Colonic mucosa (tissue), 4 donors: ENCODE measurements around the gene MCRS1. TPM values are rescaled to one million over a fixed set of nuclear protein-coding genes. Genes with fewer than 3 reads are reported as not detected.
"Not testable (repeated sequence)": the region's sequence is repeated elsewhere in the genome, so short reads cannot be mapped to it uniquely, and the experiment has no call there.

Experiments
- DNase-seq: peaks from one replicate; pipeline ENCODE4 v3.0.0-alpha.2; 2020
- H3K27ac ChIP-seq: fragments of 200-600 bp; one replicate; pipeline ENCODE4 v1.8.0; 2021
- H3K27me3 ChIP-seq: fragments of 200-600 bp; one replicate; pipeline ENCODE4 v1.8.0; 2021
- H3K36me3 ChIP-seq: fragments of 200-600 bp; one replicate; pipeline ENCODE4 v1.8.0; 2021
- H3K4me1 ChIP-seq: fragments of 200-600 bp; one replicate; pipeline ENCODE4 v1.8.0; 2021; ENCODE audit warnings: mild to moderate bottlenecking
- H3K4me3 ChIP-seq: fragments of 200-600 bp; one replicate; pipeline ENCODE4 v1.8.0; 2021
- H3K9ac ChIP-seq, 2 donors: one replicate each; pipeline ENCODE4 v1.7.0; 2013; ENCODE audit warnings: control low read depth in 2 of 2, low read depth in 2 of 2, low read length in 2 of 2
- H3K9me3 ChIP-seq: fragments of 200-600 bp; one replicate; pipeline ENCODE4 v1.8.0; 2021
- intact Hi-C: fragments of 100-400 bp; cut with DNase I; formaldehyde crosslinking; loops from one replicate; pipeline ENCODE4 v1.14.1; 2022
- total RNA-seq, 2 donors: library from RNA; stranded (reverse); fragmentation: NEBNext Ultra II Directional in 1 of 2; extraction: Animal tissue kit (Norgen Biotek cat#: 25700) in 1 of 2; gene quantifications; one replicate each; pipeline ENCODE4 v1.2.1, GENCODE V29; 2021
- TF ChIP-seq, protein P1 (sequence below): fragments of 200-600 bp; IDR thresholded peaks from one replicate; pipeline ENCODE4 v1.8.0; 2022; ENCODE audit warnings: antibody characterized with exemption, mild to moderate bottlenecking
- donor health status: healthy.
- donor health status: DM: no; HTN: no; CAD: no.
- donor health status: DM: no; HTN: no; CAD: no.

Gene MCRS1, protein sequence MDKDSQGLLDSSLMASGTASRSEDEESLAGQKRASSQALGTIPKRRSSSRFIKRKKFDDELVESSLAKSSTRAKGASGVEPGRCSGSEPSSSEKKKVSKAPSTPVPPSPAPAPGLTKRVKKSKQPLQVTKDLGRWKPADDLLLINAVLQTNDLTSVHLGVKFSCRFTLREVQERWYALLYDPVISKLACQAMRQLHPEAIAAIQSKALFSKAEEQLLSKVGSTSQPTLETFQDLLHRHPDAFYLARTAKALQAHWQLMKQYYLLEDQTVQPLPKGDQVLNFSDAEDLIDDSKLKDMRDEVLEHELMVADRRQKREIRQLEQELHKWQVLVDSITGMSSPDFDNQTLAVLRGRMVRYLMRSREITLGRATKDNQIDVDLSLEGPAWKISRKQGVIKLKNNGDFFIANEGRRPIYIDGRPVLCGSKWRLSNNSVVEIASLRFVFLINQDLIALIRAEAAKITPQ
- 10 to 100 TPM; 53.8 to 78.7 TPM for total RNA-seq

DNA sequence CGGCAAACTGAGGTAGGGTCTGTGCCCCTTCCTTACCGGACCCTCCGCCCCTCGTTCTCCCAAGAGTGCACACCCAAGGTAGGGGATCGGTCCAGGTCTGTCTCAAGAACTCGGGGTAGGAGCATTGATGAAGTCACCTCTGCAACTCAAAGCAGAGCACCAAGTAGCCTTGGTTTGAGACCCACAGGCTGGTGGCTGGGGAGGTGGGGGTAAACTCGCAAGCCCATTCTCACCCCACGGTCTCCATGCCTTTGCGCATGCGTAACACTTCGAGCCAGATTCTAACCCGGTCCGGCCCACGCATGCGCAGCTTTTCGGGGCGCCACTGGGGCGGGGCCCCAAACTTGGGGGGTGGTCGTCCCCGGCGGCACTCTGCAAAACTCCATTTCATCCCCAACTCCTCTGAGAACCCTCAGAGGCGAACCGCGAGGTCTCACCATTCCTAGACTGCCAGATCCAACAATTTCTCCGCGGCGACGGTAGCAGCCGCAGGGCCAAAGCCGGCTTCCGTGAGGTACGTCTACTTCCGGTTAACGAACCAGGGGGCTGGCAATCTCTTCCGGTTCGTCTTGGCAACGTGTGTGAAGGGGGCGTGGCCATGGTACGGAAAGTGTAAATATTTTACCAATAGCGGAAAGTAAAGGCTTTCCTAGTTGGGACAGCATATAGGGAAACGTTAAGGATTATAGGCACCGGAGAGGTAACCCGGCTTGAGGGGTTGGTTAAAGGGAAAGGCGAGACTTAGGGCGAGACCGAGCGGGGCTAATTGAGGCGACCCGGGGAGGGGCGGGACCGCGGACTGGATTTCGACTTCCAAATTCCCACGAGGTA is at the start of gene MCRS1:
TSS of gene MCRS1 (minus strand) at position 532 of the 831 bp plus-strand sequence. CDS start 1,411 bp downstream, outside the sequence.
- Histone ChIP-seq H3K9me3 (no peaks in the 10 kb centered on the region), H3K27me3 (no peaks in the 10 kb centered on the region), H3K4me3 (peak within 1 kb of the TSS; percentile 60), H3K36me3 (peaks cover 10% of the 10 kb centered on the region), H3K4me1 (peaks cover 10% of the 10 kb centered on the region), H3K9ac (peak within 1 kb of the TSS; percentile 84 to 89), H3K27ac (peak within 1 kb of the TSS; percentile 89)
- TF ChIP-seq, protein P1, sequence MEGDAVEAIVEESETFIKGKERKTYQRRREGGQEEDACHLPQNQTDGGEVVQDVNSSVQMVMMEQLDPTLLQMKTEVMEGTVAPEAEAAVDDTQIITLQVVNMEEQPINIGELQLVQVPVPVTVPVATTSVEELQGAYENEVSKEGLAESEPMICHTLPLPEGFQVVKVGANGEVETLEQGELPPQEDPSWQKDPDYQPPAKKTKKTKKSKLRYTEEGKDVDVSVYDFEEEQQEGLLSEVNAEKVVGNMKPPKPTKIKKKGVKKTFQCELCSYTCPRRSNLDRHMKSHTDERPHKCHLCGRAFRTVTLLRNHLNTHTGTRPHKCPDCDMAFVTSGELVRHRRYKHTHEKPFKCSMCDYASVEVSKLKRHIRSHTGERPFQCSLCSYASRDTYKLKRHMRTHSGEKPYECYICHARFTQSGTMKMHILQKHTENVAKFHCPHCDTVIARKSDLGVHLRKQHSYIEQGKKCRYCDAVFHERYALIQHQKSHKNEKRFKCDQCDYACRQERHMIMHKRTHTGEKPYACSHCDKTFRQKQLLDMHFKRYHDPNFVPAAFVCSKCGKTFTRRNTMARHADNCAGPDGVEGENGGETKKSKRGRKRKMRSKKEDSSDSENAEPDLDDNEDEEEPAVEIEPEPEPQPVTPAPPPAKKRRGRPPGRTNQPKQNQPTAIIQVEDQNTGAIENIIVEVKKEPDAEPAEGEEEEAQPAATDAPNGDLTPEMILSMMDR: no peak
- intact Hi-C loops: no loop called here
- DNase-seq: peak; percentile 94

DNA sequence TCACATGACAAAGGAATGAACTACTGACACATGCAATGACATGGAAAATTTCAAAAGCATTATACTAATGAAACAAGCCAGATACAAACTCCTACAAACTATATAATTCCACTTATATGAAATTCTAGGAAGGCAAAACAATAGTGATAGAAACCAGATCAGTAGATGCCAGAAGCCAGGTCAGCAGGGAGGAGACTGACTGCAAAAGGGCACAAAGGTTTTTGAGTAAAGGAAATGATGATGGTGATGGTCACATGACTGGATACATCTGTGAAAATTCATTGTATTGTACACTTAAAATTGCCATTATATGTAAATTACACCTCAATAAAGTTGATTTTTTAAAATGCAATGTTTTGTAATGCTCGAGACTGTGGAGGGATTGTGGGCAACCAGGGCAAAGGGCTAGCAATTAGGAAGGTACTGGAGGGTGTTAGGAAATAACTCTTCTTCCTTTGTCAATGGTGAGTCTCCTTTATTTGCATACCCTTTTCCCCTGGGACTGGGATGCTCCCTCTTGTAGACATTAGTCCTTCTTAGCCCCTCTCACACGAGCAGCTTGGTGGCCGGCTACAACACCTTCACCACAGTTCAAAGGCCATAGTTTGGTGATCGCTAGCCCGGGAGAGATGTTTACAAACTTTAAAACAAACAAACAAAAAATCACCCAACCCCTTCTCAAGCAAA is 48.7 kb upstream of the MCRS1 start:
- no peak overlapping the region for H3K27ac ChIP-seq
- intact Hi-C loops: no loop called here
- no peak overlapping the region for H3K4me3 ChIP-seq
- TF ChIP-seq, protein P1: no peak
- no peak overlapping the region for H3K9ac ChIP-seq
- H3K9me3 ChIP-seq: no peaks in the 10 kb centered on the region
- no peaks in the 10 kb centered on the region for H3K36me3 ChIP-seq
- H3K27me3 ChIP-seq: no peaks in the 10 kb centered on the region
- DNase-seq: no peak
- H3K4me1 ChIP-seq: peaks cover 2% of the 10 kb centered on the region

DNA sequence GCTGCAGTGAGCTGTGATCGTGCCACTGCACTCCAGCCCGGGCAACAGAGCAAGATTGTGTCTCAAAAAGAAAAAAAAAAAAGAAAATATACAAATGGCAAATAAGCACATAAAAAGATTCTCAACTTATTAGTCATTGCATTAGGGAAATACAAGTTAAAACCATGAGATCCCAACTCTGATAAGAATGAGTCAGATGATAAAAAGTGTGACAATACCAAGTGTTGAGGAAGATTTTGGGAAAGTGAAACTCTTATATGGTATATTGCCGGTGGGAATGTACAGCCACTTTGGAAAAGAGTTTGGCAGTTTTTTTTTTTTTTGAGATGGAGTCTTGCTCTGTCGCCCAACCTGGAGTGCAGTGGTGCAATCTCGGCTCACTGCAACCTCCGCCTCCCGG is 47.8 kb upstream of the MCRS1 start:
- Histone ChIP-seq H3K9ac (no peak overlapping the region), H3K9me3 (no peaks in the 10 kb centered on the region), H3K36me3 (no peaks in the 10 kb centered on the region)

DNA sequence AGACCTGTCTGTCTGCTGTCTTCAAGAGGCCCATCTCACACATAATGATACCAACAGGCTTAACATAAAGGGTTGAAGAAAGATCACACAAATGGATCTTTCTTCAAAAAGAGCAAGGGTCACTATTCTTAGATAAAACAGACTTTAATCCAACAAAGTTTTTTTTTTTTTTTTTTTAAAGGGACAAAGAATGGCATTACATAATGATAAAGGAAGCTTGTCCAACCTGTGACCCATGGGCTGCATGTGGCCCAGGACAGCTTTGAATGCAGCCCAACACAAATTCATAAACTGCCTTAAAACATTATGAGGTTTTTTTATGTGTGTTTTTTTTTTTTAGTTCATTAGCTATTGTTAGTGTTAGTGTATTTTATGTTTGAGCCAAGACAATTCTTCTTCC is 44.3 kb upstream of the MCRS1 start:
- TF ChIP-seq, protein P1: no peak
- no peak overlapping the region for H3K4me3 ChIP-seq
- H3K9ac ChIP-seq: no peak overlapping the region
- no peak overlapping the region for H3K27ac ChIP-seq
- no peak for DNase-seq
- H3K4me1 ChIP-seq: no peaks in the 10 kb centered on the region
- intact Hi-C loops: no loop called here
- H3K27me3 ChIP-seq: no peaks in the 10 kb centered on the region
- H3K36me3 ChIP-seq: no peaks in the 10 kb centered on the region
- H3K9me3 ChIP-seq: no peaks in the 10 kb centered on the region

More for the DNA sequence above, 47.8 kb upstream of the MCRS1 start:
- H3K4me1 ChIP-seq: no peaks in the 10 kb centered on the region
- TF ChIP-seq, protein P1: no peak
- H3K27ac ChIP-seq: no peak overlapping the region
- no peaks in the 10 kb centered on the region for H3K27me3 ChIP-seq
- no peak for DNase-seq
- H3K4me3 ChIP-seq: no peak overlapping the region
- intact Hi-C loops: no loop called here

DNA sequence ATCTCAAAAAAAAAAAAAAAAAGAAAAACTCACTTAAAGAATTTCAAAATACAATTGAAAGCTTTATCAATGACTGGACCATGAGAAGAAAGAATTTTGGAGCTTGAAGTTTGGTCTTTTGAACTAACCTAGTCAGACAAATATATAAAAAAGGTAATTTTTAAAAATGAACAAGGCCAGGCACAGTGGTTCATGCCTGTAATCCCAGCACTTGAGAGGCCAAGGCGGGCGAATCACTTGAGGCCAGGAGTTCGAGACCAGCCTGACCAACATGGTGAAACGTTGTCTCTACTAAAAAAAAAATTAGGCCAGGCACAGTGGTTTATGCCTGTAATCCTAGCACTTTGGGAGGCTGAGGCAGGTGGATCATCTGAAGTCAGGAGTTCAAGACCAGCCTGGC is 42.8 kb upstream of the MCRS1 start:
- H3K4me1 ChIP-seq, intact Hi-C loops, H3K27ac ChIP-seq: not testable (repeated sequence)

More for the DNA sequence above, 42.8 kb upstream of the MCRS1 start:
- not testable (repeated sequence) for H3K9ac ChIP-seq, H3K36me3 ChIP-seq, H3K9me3 ChIP-seq, DNase-seq, H3K4me3 ChIP-seq, H3K27me3 ChIP-seq
